HCT116 (cell line): ENCODE results near the gene ARID1A. TPM values are rescaled to one million over a fixed set of nuclear protein-coding genes. Genes with fewer than 3 reads are reported as not detected.
A peak's percentile ranks its signal among the peaks of the same experiment; 100 is the strongest.

Experiments
- ATAC-seq: fragments of 200-7000 bp; cut with Tn5 transposase; 2 replicates; pipeline ENCODE4 v1.9.1; 2020; ENCODE audit warnings: mild to moderate bottlenecking, moderate library complexity
- BruUV-seq: library from RNA; stranded (reverse); fragments of 400-500 nt; replicated peaks from 2 replicates; lab custom pipeline; 2021; lab: Mats Ljungman, UMichigan
- CTCF ChIA-PET: fragments of 300-600 bp; sonication (Branson Sonifier 250); formaldehyde crosslinking; loops from one replicate; lab custom pipeline; 2021; ENCODE audit warnings: antibody characterized with exemption; lab: Charles Lee
- POLR2A ChIA-PET: fragments of 300-600, 350-600 bp; sonication (Branson Sonifier 250); formaldehyde crosslinking; loops from one replicate; lab custom pipeline; 2021; ENCODE audit warnings: antibody characterized with exemption; lab: Charles Lee
- RAD21 ChIA-PET, 2 experiments: fragments of 300-600 bp; sonication (Branson Sonifier 250); formaldehyde crosslinking; loops; one replicate each; lab custom pipeline; 2023; ENCODE audit warnings: low total read pairs in 2 of 2; ENCODE audit not compliant: uncharacterized antibody in 2 of 2, unreplicated experiment in 2 of 2, low non-redundant PET in 1 of 2; lab: Charles Lee
- DNase-seq: peaks from one replicate; pipeline ENCODE4 v3.0.0-alpha.2; 2010; ENCODE audit warnings: low read depth, low spot score
- H2AFZ ChIP-seq: fragments of 200-600 bp; shearing (Covaris generic), sonication (generic); 2 replicates; pipeline ENCODE4 v1.6.1; 2017; ENCODE audit warnings: low read depth, mixed run types, mixed read lengths, antibody characterized with exemption, low read length; ENCODE audit not compliant: poor library complexity, severe bottlenecking
- H3K27ac ChIP-seq: 2 replicates; pipeline ENCODE4 v1.5.1; 2012; ENCODE audit warnings: low read depth, low read length
- H3K27me3 ChIP-seq: fragments of 200-600 bp; sonication (generic); 2 replicates; pipeline ENCODE4 v1.6.1; 2016; ENCODE audit warnings: mixed run types, low read length, mixed read lengths; ENCODE audit not compliant: insufficient read depth
- H3K36me3 ChIP-seq, 2 experiments: fragments of 200-500 bp in 1 of 2; fragments of 200-600 bp in 1 of 2; sonication (Bioruptor generic) in 1 of 2; sonication (generic) in 1 of 2; 2 replicates each; pipeline versions ENCODE4 v1.5.1 to v1.6.1; 2014 to 2016; ENCODE audit warnings: low read length in 2 of 2, inconsistent platforms in 1 of 2, mixed read lengths in 1 of 2, mixed run types in 1 of 2; ENCODE audit not compliant: insufficient read depth in 2 of 2, control insufficient read depth in 1 of 2
- H3K4me1 ChIP-seq, 2 experiments: fragments of 200-600 bp in 1 of 2; sonication (generic) in 1 of 2; 2 replicates each; pipeline versions ENCODE4 v1.5.1 to v1.6.1; 2012 to 2017; ENCODE audit warnings: low read length in 2 of 2, inconsistent platforms in 1 of 2, mild to moderate bottlenecking in 1 of 2, mixed read lengths in 1 of 2, mixed run types in 1 of 2, moderate library complexity in 1 of 2; ENCODE audit not compliant: insufficient read depth in 2 of 2, control insufficient read depth in 1 of 2
- H3K4me2 ChIP-seq: fragments of 200-600 bp; sonication (generic); 2 replicates; pipeline ENCODE4 v1.6.1; 2017; ENCODE audit warnings: mixed run types, low read length, mixed read lengths
- H3K4me3 ChIP-seq, 2 experiments: fragments of 200-600 bp in 1 of 2; sonication (generic) in 1 of 2; replicated peaks in 1 of 2; 2 replicates each; pipeline ENCODE4 v1.5.1; 2011 to 2016; ENCODE audit warnings: low read length in 2 of 2, control low read depth in 1 of 2, low read depth in 1 of 2, mild to moderate bottlenecking in 1 of 2, mixed read lengths in 1 of 2, mixed run types in 1 of 2
- H3K79me2 ChIP-seq: fragments of 200-600 bp; sonication (generic); 2 replicates; pipeline ENCODE4 v1.6.1; 2017; ENCODE audit warnings: mild to moderate bottlenecking, mixed run types, low read length, moderate library complexity, mixed read lengths; ENCODE audit not compliant: insufficient read depth
- H3K9ac ChIP-seq: fragments of 200-600 bp; sonication (generic); 2 replicates; pipeline ENCODE4 v1.6.1; 2016; ENCODE audit warnings: low read length, mixed read lengths
- H3K9me2 ChIP-seq: fragments of 200-600 bp; sonication (generic), shearing (Covaris generic); 2 replicates; pipeline ENCODE4 v1.6.1; 2017; ENCODE audit warnings: mixed run types, mild to moderate bottlenecking, moderate library complexity; ENCODE audit not compliant: insufficient read depth
- H3K9me3 ChIP-seq, 2 experiments: fragments of 200-500 bp in 1 of 2; fragments of 200-600 bp in 1 of 2; sonication (Bioruptor generic) in 1 of 2; sonication (generic) in 1 of 2; 2 replicates each; pipeline ENCODE4 v1.6.1; 2014 to 2017; ENCODE audit warnings: low read length in 2 of 2, mixed read lengths in 2 of 2, inconsistent platforms in 1 of 2, low read depth in 1 of 2, mild to moderate bottlenecking in 1 of 2, mixed run types in 1 of 2, moderate library complexity in 1 of 2; ENCODE audit not compliant: control insufficient read depth in 1 of 2, insufficient read depth in 1 of 2
- H4K20me1 ChIP-seq: fragments of 200-600 bp; sonication (generic), shearing (Covaris generic); 2 replicates; pipeline ENCODE4 v1.6.1; 2017; ENCODE audit warnings: mixed run types, mild to moderate bottlenecking, moderate library complexity; ENCODE audit not compliant: insufficient read depth
- ATF3 ChIP-seq: IDR thresholded peaks from 2 replicates; pipeline ENCODE4 v1.6.1; 2012
- CBX3 ChIP-seq: IDR thresholded peaks from 2 replicates; pipeline ENCODE4 v1.6.1; 2012; ENCODE audit warnings: low read depth
- CEBPB ChIP-seq: IDR thresholded peaks from 2 replicates; pipeline ENCODE4 v1.6.1; 2012; ENCODE audit warnings: low read depth
- CTCF ChIP-seq, 3 experiments: fragments of 200-600 bp in 1 of 3; sonication (generic) in 1 of 3; IDR thresholded peaks in 2 of 3; conservative IDR thresholded peaks in 1 of 3; 2 replicates each; pipeline ENCODE4 v1.5.1; 2012 to 2017; ENCODE audit warnings: low read depth in 2 of 3, low read length in 2 of 3, antibody characterized with exemption in 1 of 3, borderline replicate concordance in 1 of 3, control low read depth in 1 of 3, mild to moderate bottlenecking in 1 of 3, mixed read lengths in 1 of 3, mixed run types in 1 of 3, moderate library complexity in 1 of 3; ENCODE audit not compliant: insufficient read depth in 1 of 3
- EGR1 ChIP-seq: IDR thresholded peaks from 2 replicates; pipeline ENCODE4 v1.6.1; 2012; ENCODE audit warnings: low read depth
- EZH2 ChIP-seq: fragments of 200-600 bp; sonication (generic); IDR thresholded peaks from 2 replicates; pipeline ENCODE4 v1.6.1; 2017; ENCODE audit warnings: antibody characterized with exemption, mixed run types
- EZH2phosphoT487 ChIP-seq: fragments of 200-600 bp; IDR thresholded peaks from 2 replicates; pipeline ENCODE4 v1.6.1; 2018; ENCODE audit warnings: antibody characterized with exemption, borderline replicate concordance
- FOSL1 ChIP-seq: IDR thresholded peaks from 2 replicates; pipeline ENCODE4 v1.6.1; 2012; ENCODE audit warnings: low read depth
- JUND ChIP-seq: IDR thresholded peaks from 2 replicates; pipeline ENCODE4 v1.6.1; 2012
- MAX ChIP-seq: IDR thresholded peaks from 2 replicates; pipeline ENCODE4 v1.6.1; 2012
- POLR2A ChIP-seq: IDR thresholded peaks from 2 replicates; pipeline ENCODE4 v1.7.0; 2011; ENCODE audit warnings: borderline replicate concordance; ENCODE audit not compliant: insufficient read depth, insufficient read length; ENCODE audit errors: extremely low read depth
- REST ChIP-seq: IDR thresholded peaks from 2 replicates; pipeline ENCODE4 v1.6.1; 2012; ENCODE audit warnings: low read depth
- SIN3A ChIP-seq: IDR thresholded peaks from 2 replicates; pipeline ENCODE4 v1.6.1; 2012; ENCODE audit warnings: low read depth
- SP1 ChIP-seq: IDR thresholded peaks from 2 replicates; pipeline ENCODE4 v1.6.1; 2012; ENCODE audit warnings: low read depth
- TCF7L2 ChIP-seq: IDR thresholded peaks from 2 replicates; pipeline ENCODE4 v1.7.0; 2011; ENCODE audit warnings: borderline replicate concordance, inconsistent platforms; ENCODE audit not compliant: insufficient read depth, insufficient read length; ENCODE audit errors: extremely low read depth
- YY1 ChIP-seq: IDR thresholded peaks from 2 replicates; pipeline ENCODE4 v1.6.1; 2011; ENCODE audit warnings: low read length, low read depth, moderate library complexity, mild to moderate bottlenecking; ENCODE audit not compliant: insufficient replicate concordance; ENCODE audit errors: extremely low read depth
- ZNF274 ChIP-seq: fragments of 200-500 bp; sonication (Bioruptor generic); IDR thresholded peaks from 2 replicates; pipeline ENCODE4 v1.6.1; 2014; ENCODE audit warnings: mild to moderate bottlenecking, low read depth, low read length, inconsistent platforms
- intact Hi-C: fragments of 100-400 bp; cut with micrococcal nuclease; formaldehyde crosslinking; loops from 2 replicates; pipeline ENCODE4 v1.10.0; 2022
- total RNA-seq: library from RNA; stranded (reverse); gene quantifications from one replicate; pipeline ENCODE4 v1.2.1, GENCODE V29; 2021; ENCODE audit not compliant: unreplicated experiment

Gene ARID1A
- total RNA-seq, 1 experiment from 2014 or later: 62.8 TPM

GRCh38 chr1:26787381-26787705 is 91.5 kb downstream of the ARID1A start:
- Histone ChIP-seq H3K4me1 (peaks cover 21 to 56% of the 10 kb centered on the region in 2 experiments), H3K36me3 (0 out of 4 replicates have a peak, but pooled peaks cover 0 to 2% of the 10 kb centered on the region in 2 experiments), H3K4me3 (peak overlapping the region; percentile 55 to 94), H3K27me3 (no peaks in the 10 kb centered on the region), H2AFZ (peak overlapping the region; percentile 20), H3K27ac (peak overlapping the region; percentile 98), H3K79me2 (no peaks in the 10 kb centered on the region), H3K4me2 (peak overlapping the region; percentile 99), H3K9me3 (no peaks in the 10 kb centered on the region), H3K9ac (peak overlapping the region; percentile 97), H3K9me2 (no peaks in the 10 kb centered on the region), H4K20me1 (no peaks in the 10 kb centered on the region)
- ATAC-seq (peak; percentile 39), DNase-seq (no peak)
- ChIA-PET POLR2A (interaction anchor here (0.9 to 2.5 kb wide), 5 partner anchors 12 to 185 kb away, joined by 3 to 19 read pairs (median 13); no protein-coding TSS in a partner anchor), CTCF (interaction anchor here (2.5 to 5.3 kb wide), 5 partner anchors 13 to 287 kb away, joined by 15 to 117 read pairs (median 30); no protein-coding TSS in a partner anchor), RAD21 (interaction anchor here (0.6 to 3.1 kb wide), 2 partner anchors 85 to 185 kb away, joined by 3 to 16 read pairs; no protein-coding TSS in a partner anchor)
- BruUV-seq: TSS peak; percentile 76
- TF ChIP-seq EGR1 (no peak), EZH2 (no peak), JUND (no peak), EZH2phosphoT487 (no peak), CTCF (IDR thresholded peaks at IDR 0.05 in 2 of 3, conservative IDR thresholded peaks at IDR 0.05 in 1 of 3; ENCODE audit: borderline replicate concordance in 1 of 3, insufficient read depth in 1 of 3, low read depth in 2 of 3, low read length in 2 of 3) (no peak), TCF7L2 (no peak), SIN3A (no peak), YY1 (no peak), ATF3 (no peak), MAX (no peak), CBX3 (no peak), SP1 (no peak), ZNF274 (no peak), POLR2A (no peak), FOSL1 (no peak), REST (no peak), CEBPB (no peak)
- intact Hi-C loops: no loop called here
